GM18511 (cell line): ENCODE results near the gene PIGU.
A peak's percentile ranks its signal among the peaks of the same experiment; 100 is the strongest.

Experiments used
- ATAC-seq: cut with Tn5 transposase; IDR thresholded peaks from one replicate; pipeline ENCODE4 v1.9.1; 2021; ENCODE audit warnings: mild to moderate bottlenecking, moderate library complexity; ENCODE audit not compliant: unreplicated experiment

Gene PIGU

GRCh38 chr20:34560141-34560523 lies 116.8 kb downstream of the PIGU start:
- no peak for ATAC-seq

- ATAC-seq: no peak
These were observed 117.4 kb downstream of the PIGU start for GRCh38 chr20:34559311-34560140.

- ATAC-seq: peak; percentile 50
These were observed 118.3 kb downstream of the PIGU start, which contains the start of gene MAP1LC3A for GRCh38 chr20:34558320-34559218. Gene MAP1LC3A, plus strand, starts transcription at chr20:34558718. Its CDS starts 151 bp downstream, at chr20:34558869.

GRCh38 chr20:34557936-34558319 lies 119.0 kb downstream of the PIGU start:
- no peak for ATAC-seq

GRCh38 chr20:34553366-34553867 lies 123.5 kb downstream of the PIGU start:
- no peak for ATAC-seq

DNA sequence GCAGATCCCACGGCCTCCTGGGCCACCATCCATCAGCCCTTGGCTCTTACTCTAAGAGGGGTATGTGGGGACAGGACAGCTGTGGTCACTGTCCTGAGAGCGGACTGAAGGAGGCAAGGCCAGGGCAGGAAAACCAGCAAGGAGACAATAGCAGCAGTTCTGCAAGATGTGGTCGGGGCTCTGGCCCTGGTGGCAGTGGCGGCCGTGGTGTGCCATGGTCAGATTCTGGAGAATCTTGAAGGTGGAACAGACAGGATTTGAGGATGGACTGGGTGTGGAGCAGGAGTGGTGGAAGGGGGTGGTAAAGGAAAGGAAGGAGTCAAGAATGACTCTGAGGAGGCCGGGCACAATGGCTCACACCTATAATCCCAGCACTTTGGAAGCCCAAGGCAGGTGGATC lies 124.3 kb downstream of the PIGU start:
- no peak for ATAC-seq

DNA sequence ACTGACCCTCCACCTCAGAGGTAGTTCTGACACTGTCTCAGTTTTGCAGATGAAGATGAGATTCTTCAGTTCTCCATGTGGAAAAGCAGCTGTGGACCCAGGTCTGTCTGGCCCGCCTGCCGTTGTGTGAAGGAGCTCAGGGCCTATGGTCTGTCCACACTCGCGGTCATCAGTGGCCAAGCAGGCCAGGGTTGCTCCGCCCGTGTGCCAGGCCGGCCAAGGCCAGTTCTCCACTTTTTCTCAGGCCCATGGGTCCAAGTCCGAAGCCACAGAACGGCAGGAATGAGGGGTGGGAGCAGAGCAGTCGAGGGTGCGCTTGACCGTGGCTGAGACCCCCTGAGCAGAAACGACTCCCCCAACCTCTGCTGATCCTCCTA lies 127.0 kb downstream of the PIGU start:
- no peak for ATAC-seq

GRCh38 chr20:34549291-34549928 lies 127.5 kb downstream of the PIGU start:
- no peak for ATAC-seq

GRCh38 chr20:34547844-34548613 lies 128.9 kb downstream of the PIGU start:
- ATAC-seq: no peak

DNA sequence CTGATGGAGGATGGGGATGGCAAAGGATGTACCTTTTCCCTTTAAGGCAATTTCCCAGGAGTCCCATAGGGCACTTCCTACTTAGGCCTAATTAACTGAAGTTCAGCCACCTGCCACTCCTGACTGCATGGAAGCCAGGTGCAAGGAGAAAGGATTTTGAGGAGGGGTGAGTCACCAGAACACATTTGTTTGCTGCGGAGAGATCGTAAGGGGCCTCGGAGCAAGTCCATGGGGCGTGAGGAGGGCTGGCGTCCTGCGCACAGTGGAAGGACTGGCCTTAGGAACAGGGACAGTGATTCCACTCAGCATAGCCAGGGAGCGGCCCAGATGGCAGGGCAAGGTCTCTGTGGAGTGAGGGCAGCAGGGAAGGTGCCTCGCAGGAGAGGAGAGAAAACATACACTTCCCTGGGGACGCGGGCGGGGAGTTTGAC lies 130.1 kb downstream of the PIGU start:
- no peak for ATAC-seq

GRCh38 chr20:34544109-34544796 lies 132.6 kb downstream of the PIGU start:
- no peak for ATAC-seq

GRCh38 chr20:34543463-34544056 lies 133.3 kb downstream of the PIGU start:
- ATAC-seq: no peak

DNA sequence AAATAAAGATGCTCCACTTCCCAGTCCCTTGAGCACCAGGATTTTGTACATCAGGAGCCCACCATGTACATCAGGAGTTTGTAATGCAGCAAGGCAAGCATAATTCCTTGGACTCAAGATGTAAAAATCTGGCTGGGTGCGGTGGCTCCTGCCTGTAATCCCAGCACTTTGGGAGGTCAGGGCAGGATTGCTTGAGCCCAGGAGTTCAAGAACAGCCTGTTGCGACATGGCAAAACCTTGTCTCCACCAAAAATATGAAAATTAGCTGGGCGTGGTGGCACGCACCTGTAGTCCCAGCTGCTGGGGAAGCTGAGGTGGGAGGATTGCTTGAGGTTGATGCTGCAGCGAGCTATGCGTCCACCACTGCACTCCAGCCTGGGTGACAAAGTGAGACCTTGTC lies 134.5 kb downstream of the PIGU start:
- ATAC-seq: no peak

GRCh38 chr20:34541917-34542316 lies 135.0 kb downstream of the PIGU start:
- no peak for ATAC-seq

GRCh38 chr20:34541264-34541901 lies 135.5 kb downstream of the PIGU start:
- ATAC-seq: no peak

DNA sequence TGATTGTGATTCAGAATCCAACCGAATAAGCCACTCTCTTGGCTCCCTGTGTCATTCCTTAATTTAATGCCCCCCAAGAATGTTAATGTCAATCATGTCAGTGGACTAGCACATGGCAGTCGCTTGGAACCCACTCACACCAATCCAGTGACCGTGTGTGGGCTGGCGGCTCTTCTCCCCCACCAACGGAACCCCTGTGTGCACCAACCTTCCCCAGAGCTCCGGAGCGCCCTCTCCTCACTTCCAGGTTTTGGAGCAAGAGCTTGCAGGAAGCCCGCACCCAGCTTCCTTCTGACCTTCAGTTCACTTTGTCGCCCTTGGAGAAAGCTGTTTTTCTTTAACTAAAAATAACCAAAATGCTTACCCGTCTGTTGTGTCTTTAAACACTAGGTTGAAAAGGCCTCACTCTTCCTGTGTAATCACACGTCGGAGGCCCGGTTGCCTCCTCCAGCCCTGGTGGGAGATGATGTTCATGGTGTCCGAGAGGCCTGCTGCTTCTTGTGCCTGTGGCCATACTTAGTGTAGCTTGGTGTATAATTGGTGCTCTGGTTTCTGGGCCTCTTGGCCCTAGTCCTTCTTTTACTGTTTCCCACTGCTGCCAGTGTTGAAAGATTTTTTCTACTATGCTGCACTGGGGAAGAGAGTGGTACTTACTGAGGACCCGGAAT lies 136.2 kb downstream of the PIGU start:
- no peak for ATAC-seq

- ATAC-seq: no peak
These were observed 137.1 kb downstream of the PIGU start for GRCh38 chr20:34539756-34540155.

DNA sequence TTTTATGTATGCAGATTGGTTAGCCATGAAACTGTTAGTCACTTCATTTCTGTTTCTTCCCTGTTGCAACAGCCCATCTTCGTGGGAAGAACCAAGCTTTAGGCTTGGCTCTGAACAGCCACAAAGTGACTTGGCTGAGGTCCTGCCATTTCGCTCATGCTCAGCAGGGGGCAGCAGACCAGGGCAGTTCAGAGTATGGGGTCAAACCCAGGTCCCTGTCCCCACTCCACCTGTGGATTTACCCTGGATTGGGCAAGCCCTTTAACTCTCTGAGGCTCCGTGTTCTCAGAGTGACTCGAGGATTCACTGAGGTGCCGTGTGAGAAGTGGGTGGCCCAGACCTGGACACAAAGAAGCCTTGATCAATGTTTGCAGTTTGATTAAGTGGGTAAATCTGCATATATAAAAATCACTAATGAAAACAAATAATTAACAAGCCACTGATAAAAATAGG lies 138.2 kb downstream of the PIGU start:
- no peak for ATAC-seq
